Subcutaneous abdominal adipose tissue (tissue), 5 donors: ENCODE data around the gene KCNJ6.

Experiments used
- H3K27ac ChIP-seq: one replicate; pipeline ENCODE4 v1.7.0; 2013; ENCODE audit warnings: low read depth, mild to moderate bottlenecking, inconsistent platforms, low read length, moderate library complexity
- H3K27me3 ChIP-seq, 5 donors: one replicate each; pipeline ENCODE4 v1.7.0; 2013; ENCODE audit warnings: low read length in 5 of 5, inconsistent platforms in 1 of 5; ENCODE audit not compliant: control insufficient read depth in 5 of 5, insufficient read depth in 4 of 5
- H3K36me3 ChIP-seq, 5 donors: one replicate each; pipeline ENCODE4 v1.7.0; 2013; ENCODE audit warnings: low read length in 5 of 5; ENCODE audit not compliant: control insufficient read depth in 5 of 5, insufficient read depth in 5 of 5
- H3K4me1 ChIP-seq, 5 donors: one replicate each; pipeline ENCODE4 v1.7.0; 2013; ENCODE audit warnings: low read length in 5 of 5, mild to moderate bottlenecking in 3 of 5, moderate library complexity in 1 of 5; ENCODE audit not compliant: control insufficient read depth in 5 of 5, insufficient read depth in 5 of 5
- H3K4me3 ChIP-seq, 5 donors: one replicate each; pipeline ENCODE4 v1.7.0; 2013; ENCODE audit warnings: low read length in 5 of 5, low read depth in 1 of 5
- H3K9ac ChIP-seq, 5 donors: one replicate each; pipeline ENCODE4 v1.7.0; 2013; ENCODE audit warnings: low read length in 5 of 5, mild to moderate bottlenecking in 4 of 5, moderate library complexity in 3 of 5
- H3K9me3 ChIP-seq, 5 donors: one replicate each; pipeline ENCODE4 v1.7.0; 2013; ENCODE audit warnings: low read length in 5 of 5; ENCODE audit not compliant: control insufficient read depth in 5 of 5
- donor health status: healthy.
- donor health status: healthy.
- donor health status: healthy.
- donor health status: healthy.
- donor health status: healthy.

The KCNJ6 gene

GRCh38 chr21:37620401-37620800 lies 295.9 kb downstream of the KCNJ6 start:
- no peak overlapping the region for H3K9ac ChIP-seq
- H3K4me1 ChIP-seq: peaks cover 0 to 14% (median 9%) of the 10 kb centered on the region in 5 donors
- H3K27me3 ChIP-seq: no peaks in the 10 kb centered on the region
- H3K4me3 ChIP-seq: no peak overlapping the region
- no peak overlapping the region for H3K27ac ChIP-seq
- H3K9me3 ChIP-seq: no peaks in the 10 kb centered on the region
- H3K36me3 ChIP-seq: no peaks in the 10 kb centered on the region

DNA sequence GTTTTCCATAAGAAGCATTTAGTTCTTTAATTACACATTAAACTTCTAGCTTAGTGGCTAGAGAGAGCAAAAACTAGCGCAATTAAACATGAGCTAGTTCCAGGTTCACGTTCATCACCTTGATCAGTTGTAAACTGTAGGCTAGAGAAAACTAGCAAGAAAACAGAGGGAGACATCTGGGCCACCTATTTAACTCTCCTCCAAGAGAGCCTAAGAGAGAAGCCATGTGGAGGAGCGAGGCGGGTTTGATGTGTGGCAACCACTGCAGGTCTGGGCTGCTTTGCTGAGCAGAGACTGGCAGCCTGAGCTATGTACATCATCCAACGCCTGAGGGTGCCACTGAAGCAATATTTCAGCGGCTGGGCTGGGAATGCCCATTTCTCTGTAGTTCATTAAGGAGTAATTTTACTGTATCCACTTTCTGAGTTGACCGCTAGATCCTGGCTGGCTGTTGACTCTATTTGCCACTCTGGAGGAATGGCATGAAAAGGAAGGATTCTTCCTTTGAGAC lies 296.7 kb downstream of the KCNJ6 start:
- no peak overlapping the region for H3K4me3 ChIP-seq
- no peak overlapping the region for H3K27ac ChIP-seq
- peaks cover 0 to 14% (median 9%) of the 10 kb centered on the region in 5 donors for H3K4me1 ChIP-seq

DNA sequence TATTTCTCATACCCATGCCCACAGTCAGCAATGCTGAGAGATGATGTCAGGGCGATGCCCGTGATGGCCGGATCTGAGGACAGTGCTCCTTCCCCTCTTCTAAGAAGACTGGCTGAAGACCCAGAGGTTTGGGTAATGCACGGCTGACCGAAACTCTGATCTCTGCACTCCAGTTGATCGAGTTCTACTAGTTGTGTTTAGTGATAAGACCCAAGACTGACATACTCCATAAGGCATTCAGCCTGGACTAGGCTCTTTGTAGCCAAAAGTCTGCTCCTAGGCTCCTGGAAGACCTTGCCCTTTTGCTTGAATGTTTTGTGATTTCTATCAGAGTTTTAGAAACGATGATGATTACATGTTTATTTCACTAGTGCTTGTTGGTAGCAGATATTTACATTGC lies 298.2 kb downstream of the KCNJ6 start:
- H3K4me1 ChIP-seq: peaks cover 0 to 14% (median 7%) of the 10 kb centered on the region in 5 donors

More for the DNA sequence above, 296.7 kb downstream of the KCNJ6 start:
- H3K9ac ChIP-seq: no peak overlapping the region
- H3K27me3 ChIP-seq: peaks cover 0 to under 1% (median 0%) of the 10 kb centered on the region in 5 donors
- no peaks in the 10 kb centered on the region for H3K36me3 ChIP-seq
- H3K9me3 ChIP-seq: peaks cover 0 to 1% (median 0%) of the 10 kb centered on the region in 5 donors

GRCh38 chr21:37615962-37616361 lies 300.3 kb downstream of the KCNJ6 start:
- H3K4me1 ChIP-seq: peaks cover 0 to 14% (median 0%) of the 10 kb centered on the region in 5 donors
- H3K36me3 ChIP-seq: no peaks in the 10 kb centered on the region
- H3K27ac ChIP-seq: no peak overlapping the region
- peaks cover 0 to 4% (median 0%) of the 10 kb centered on the region in 5 donors for H3K9me3 ChIP-seq
- H3K4me3 ChIP-seq: no peak overlapping the region
- H3K27me3 ChIP-seq: peaks cover 0 to 4% (median 0%) of the 10 kb centered on the region in 5 donors
- no peak overlapping the region for H3K9ac ChIP-seq

More for the DNA sequence above, 298.2 kb downstream of the KCNJ6 start:
- H3K9ac ChIP-seq: no peak overlapping the region
- H3K9me3 ChIP-seq: peaks cover 0 to 4% (median 0%) of the 10 kb centered on the region in 5 donors
- no peak overlapping the region for H3K4me3 ChIP-seq
- peaks cover 0 to 4% (median 0%) of the 10 kb centered on the region in 5 donors for H3K27me3 ChIP-seq
- no peaks in the 10 kb centered on the region for H3K36me3 ChIP-seq
- H3K27ac ChIP-seq: no peak overlapping the region

DNA sequence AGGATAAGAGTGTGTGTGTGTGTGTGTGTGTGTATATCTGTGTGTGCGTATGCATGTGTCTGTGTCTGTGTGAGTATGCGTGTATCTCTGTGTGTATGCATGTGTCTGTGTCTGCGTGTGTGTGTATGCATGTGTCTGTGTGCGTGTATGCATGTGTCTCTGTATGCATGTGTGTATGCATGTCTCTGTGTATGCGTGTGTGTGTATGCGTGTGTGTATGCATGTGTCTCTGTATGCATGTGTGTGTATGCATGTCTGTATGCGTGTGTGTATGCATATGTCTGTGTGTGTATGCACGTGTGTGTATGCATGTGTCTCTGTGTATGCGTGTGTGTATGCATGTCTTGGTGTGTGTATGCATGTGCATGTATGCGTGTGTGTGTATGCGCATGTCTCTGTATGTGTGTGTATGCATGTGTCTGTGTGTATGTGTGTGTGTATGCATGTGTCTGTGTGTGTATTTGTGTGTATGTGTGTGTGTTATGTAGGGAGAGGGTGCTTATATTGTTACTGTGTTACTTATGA lies 301.8 kb downstream of the KCNJ6 start:
- Histone ChIP-seq H3K36me3 (no peaks in the 10 kb centered on the region), H3K27me3 (peaks cover 0 to 4% (median 0%) of the 10 kb centered on the region in 5 donors), H3K27ac (no peak overlapping the region), H3K4me3 (no peak overlapping the region), H3K9me3 (peaks cover 0 to 4% (median 0%) of the 10 kb centered on the region in 5 donors), H3K4me1 (peaks cover 0 to under 1% (median 0%) of the 10 kb centered on the region in 5 donors), H3K9ac (no peak overlapping the region)

GRCh38 chr21:37607081-37607480 lies 309.2 kb downstream of the KCNJ6 start:
- Histone ChIP-seq H3K27me3 (peaks cover 0 to 5% (median 3%) of the 10 kb centered on the region in 5 donors), H3K9me3 (no peaks in the 10 kb centered on the region), H3K36me3 (no peaks in the 10 kb centered on the region), H3K9ac (no peak overlapping the region), H3K27ac (no peak overlapping the region), H3K4me3 (no peak overlapping the region), H3K4me1 (no peaks in the 10 kb centered on the region)

- Histone ChIP-seq H3K27me3 (peaks cover 0 to 5% (median 3%) of the 10 kb centered on the region in 5 donors), H3K27ac (no peak overlapping the region), H3K9ac (no peak overlapping the region), H3K9me3 (no peaks in the 10 kb centered on the region), H3K4me3 (no peak overlapping the region), H3K4me1 (no peaks in the 10 kb centered on the region), H3K36me3 (no peaks in the 10 kb centered on the region)
Measured at GRCh38 chr21:37606549-37606948, 309.7 kb downstream of the KCNJ6 start.

- H3K27ac ChIP-seq: no peak overlapping the region
- no peak overlapping the region for H3K4me3 ChIP-seq
- no peak overlapping the region for H3K9ac ChIP-seq
- H3K27me3 ChIP-seq: peaks cover 0 to 5% (median 3%) of the 10 kb centered on the region in 5 donors
- H3K36me3 ChIP-seq: no peaks in the 10 kb centered on the region
- H3K9me3 ChIP-seq: no peaks in the 10 kb centered on the region
- no peaks in the 10 kb centered on the region for H3K4me1 ChIP-seq
Measured at GRCh38 chr21:37605006-37605405, 311.3 kb downstream of the KCNJ6 start.

DNA sequence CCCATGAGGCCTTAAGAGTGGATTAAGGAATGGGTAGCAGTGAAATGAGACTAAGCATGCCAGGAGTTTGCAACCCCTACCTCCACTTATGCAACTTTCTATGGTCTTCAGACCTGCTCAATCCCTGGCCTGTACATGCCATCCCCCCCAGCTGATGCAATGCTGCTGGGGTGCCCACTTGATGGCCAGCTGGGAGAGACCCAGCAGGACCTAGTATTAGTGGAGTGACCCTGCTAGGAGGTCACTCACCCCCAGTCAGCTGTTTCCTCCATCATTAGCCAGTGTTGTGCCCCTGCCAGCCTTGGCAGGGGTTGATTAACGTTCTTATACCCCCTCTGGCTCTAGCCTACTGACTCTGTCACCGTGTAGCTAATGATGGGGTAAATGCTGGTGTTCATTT lies 313.1 kb downstream of the KCNJ6 start:
- H3K27ac ChIP-seq: no peak overlapping the region
- H3K9me3 ChIP-seq: no peaks in the 10 kb centered on the region
- no peaks in the 10 kb centered on the region for H3K4me1 ChIP-seq
- no peaks in the 10 kb centered on the region for H3K36me3 ChIP-seq
- H3K9ac ChIP-seq: no peak overlapping the region
- H3K27me3 ChIP-seq: peaks cover 0 to 5% (median 3%) of the 10 kb centered on the region in 5 donors
- no peak overlapping the region for H3K4me3 ChIP-seq

- Histone ChIP-seq H3K9ac (no peak overlapping the region), H3K4me1 (no peaks in the 10 kb centered on the region), H3K27ac (no peak overlapping the region), H3K27me3 (peaks cover 0 to 5% (median 3%) of the 10 kb centered on the region in 5 donors), H3K9me3 (no peaks in the 10 kb centered on the region), H3K4me3 (no peak overlapping the region), H3K36me3 (no peaks in the 10 kb centered on the region)
Measured at GRCh38 chr21:37601915-37602314, 314.3 kb downstream of the KCNJ6 start.
